ENCODE data around the gene FGF19. TPM values are rescaled to one million over a fixed set of nuclear protein-coding genes. Genes with fewer than 3 reads are reported as not detected.

FGF19 gene
- total and polyA plus RNA-seq, 2 donors (not counting 1 experiment from before 2014, with no cell fraction given): not detected

GRCh38 chr11:69666752-69667536 is 36.9 kb downstream of the FGF19 start:
- ChIA-PET CTCF (no interaction called here), POLR2A (no interaction called here)
- Histone ChIP-seq H3K79me2 (ENCODE audit: control insufficient read depth, insufficient read depth, low read length) (no peaks in the 10 kb centered on the region), H3K4me3 (ENCODE audit: control extremely low read depth in 1 of 5, extremely low read depth in 1 of 5, insufficient read depth in 1 of 5, low read depth in 2 of 5, low read length in 4 of 5) (no peak overlapping the region), H2AFZ (ENCODE audit: insufficient read depth, low read depth, low read length, poor library complexity, severe bottlenecking) (no peak overlapping the region), H3K4me2 (replicated peaks; ENCODE audit: low read depth, low read length, poor library complexity, severe bottlenecking) (no peak overlapping the region), H3K27ac (ENCODE audit: low read length in 2 of 2) (no peak overlapping the region), H3K27me3 (replicated peaks in 1 of 4; ENCODE audit: control extremely low read depth in 1 of 4, control insufficient read depth in 3 of 4, insufficient read depth in 4 of 4, low read length in 3 of 4) (no peaks in the 10 kb centered on the region), H3K9ac (ENCODE audit: low read length) (no peak overlapping the region), H4K20me1 (ENCODE audit: control insufficient read depth, insufficient read depth, low read length, poor library complexity, severe bottlenecking) (peaks cover 18% of the 10 kb centered on the region), H3K36me3 (replicated peaks in 1 of 2; ENCODE audit: control extremely low read depth in 1 of 2, control insufficient read depth in 1 of 2, extremely low read depth in 1 of 2, insufficient read depth in 2 of 2, low read length in 1 of 2) (peaks cover 0 to 63% of the 10 kb centered on the region in 2 experiments), H3K4me1 (ENCODE audit: control insufficient read depth in 2 of 2, insufficient read depth in 2 of 2, low read length in 2 of 2) (peaks cover 0 to 3% of the 10 kb centered on the region in 2 donors), H3K9me3 (ENCODE audit: control extremely low read depth in 1 of 3, control insufficient read depth in 2 of 3, insufficient read depth in 1 of 3, low read length in 2 of 3) (no peaks in the 10 kb centered on the region)
- DNase-seq (no peak), ATAC-seq (ENCODE audit: low read depth) (no peak)
- H3K4me1 Mint-ChIP-seq: peaks cover 8% of the 10 kb centered on the region
- no peak overlapping the region for H3K27ac Mint-ChIP-seq
- no peaks in the 10 kb centered on the region for H3K9me3 Mint-ChIP-seq (ENCODE audit: insufficient read depth)
- H3K27me3 Mint-ChIP-seq: no peaks in the 10 kb centered on the region
- WGBS (ENCODE audit: insufficient coverage): 95% methylated on average over 26 of the region's 33 CpGs
- TF ChIP-seq EZH2 (IDR thresholded peaks at IDR 0.05; ENCODE audit: borderline replicate concordance, insufficient read depth, low read depth, low read length, poor library complexity, severe bottlenecking) (no peak), CTCF (IDR thresholded peaks at IDR 0.05) (no peak)
- intact Hi-C loops (cut with micrococcal nuclease): no loop called here
- H3K4me3 Mint-ChIP-seq: no peak overlapping the region

GRCh38 chr11:69666261-69666660 is 37.6 kb downstream of the FGF19 start:
- H3K4me1 Mint-ChIP-seq: peaks cover 7% of the 10 kb centered on the region
- Histone ChIP-seq H3K9ac (ENCODE audit: low read length) (no peak overlapping the region), H3K27ac (ENCODE audit: low read length in 2 of 2) (no peak overlapping the region), H3K36me3 (replicated peaks in 1 of 2; ENCODE audit: control extremely low read depth in 1 of 2, control insufficient read depth in 1 of 2, extremely low read depth in 1 of 2, insufficient read depth in 2 of 2, low read length in 1 of 2) (peaks cover 0 to 56% of the 10 kb centered on the region in 2 experiments), H3K4me3 (ENCODE audit: control extremely low read depth in 1 of 5, extremely low read depth in 1 of 5, insufficient read depth in 1 of 5, low read depth in 2 of 5, low read length in 4 of 5) (no peak overlapping the region), H3K4me1 (ENCODE audit: control insufficient read depth in 2 of 2, insufficient read depth in 2 of 2, low read length in 2 of 2) (peaks cover 0 to 3% of the 10 kb centered on the region in 2 donors), H2AFZ (ENCODE audit: insufficient read depth, low read depth, low read length, poor library complexity, severe bottlenecking) (no peak overlapping the region), H3K27me3 (replicated peaks in 1 of 4; ENCODE audit: control extremely low read depth in 1 of 4, control insufficient read depth in 3 of 4, insufficient read depth in 4 of 4, low read length in 3 of 4) (no peaks in the 10 kb centered on the region), H3K4me2 (replicated peaks; ENCODE audit: low read depth, low read length, poor library complexity, severe bottlenecking) (no peak overlapping the region), H4K20me1 (ENCODE audit: control insufficient read depth, insufficient read depth, low read length, poor library complexity, severe bottlenecking) (peaks cover 18% of the 10 kb centered on the region), H3K9me3 (ENCODE audit: control extremely low read depth in 1 of 3, control insufficient read depth in 2 of 3, insufficient read depth in 1 of 3, low read length in 2 of 3) (no peaks in the 10 kb centered on the region), H3K79me2 (ENCODE audit: control insufficient read depth, insufficient read depth, low read length) (no peaks in the 10 kb centered on the region)
- ATAC-seq (ENCODE audit: low read depth) (no peak), DNase-seq (no peak)
- no peaks in the 10 kb centered on the region for H3K27me3 Mint-ChIP-seq
- WGBS (ENCODE audit: insufficient coverage): 100% methylated on average over 5 of the region's 14 CpGs
- H3K27ac Mint-ChIP-seq: no peak overlapping the region
- intact Hi-C loops (cut with micrococcal nuclease): no loop called here
- ChIA-PET POLR2A (no interaction called here), CTCF (no interaction called here)
- no peak overlapping the region for H3K4me3 Mint-ChIP-seq
- TF ChIP-seq EZH2 (IDR thresholded peaks at IDR 0.05; ENCODE audit: borderline replicate concordance, insufficient read depth, low read depth, low read length, poor library complexity, severe bottlenecking): no peak
- TF ChIP-seq CTCF (IDR thresholded peaks at IDR 0.05): no peak
- H3K9me3 Mint-ChIP-seq (ENCODE audit: insufficient read depth): no peaks in the 10 kb centered on the region
